NCI-H526 (cell line): ENCODE measurements around the gene PRAMEF13.
"Not testable (repeated sequence)": the region's sequence is repeated elsewhere in the genome, so short reads cannot be mapped to it uniquely, and the experiment has no call there.

Experiments used
- DNase-seq, 2 experiments: peaks; one replicate each; lab custom pipeline; 2025; lab: John Stamatoyannopoulos, UW

PRAMEF13 gene

GRCh38 chr1:13201309-13201708 is at the start of gene PRAMEF13:
TSS of gene PRAMEF13 (minus strand) at chr1:13201409. CDS start at chr1:13199589, 1,820 bp downstream.
- DNase-seq, result not testable (repeated sequence)

GRCh38 chr1:13247122-13247521 is 45.9 kb upstream of the PRAMEF13 start:
- DNase-seq, result not testable (repeated sequence)

- not testable (repeated sequence) for DNase-seq
Observed at GRCh38 chr1:13246554-13246871, 45.3 kb upstream of the PRAMEF13 start.

GRCh38 chr1:13245841-13246553 is 44.8 kb upstream of the PRAMEF13 start:
- DNase-seq, result not testable (repeated sequence)

- not testable (repeated sequence) for DNase-seq
Observed at GRCh38 chr1:13243536-13244263, 42.5 kb upstream of the PRAMEF13 start.

GRCh38 chr1:13239633-13240032 is 38.4 kb upstream of the PRAMEF13 start:
- not testable (repeated sequence) for DNase-seq

- not testable (repeated sequence) for DNase-seq
Observed at GRCh38 chr1:13237572-13237971, 36.4 kb upstream of the PRAMEF13 start.

- DNase-seq, result not testable (repeated sequence)
Observed at GRCh38 chr1:13234057-13234456, 32.8 kb upstream of the PRAMEF13 start.

GRCh38 chr1:13232056-13232455 is 30.8 kb upstream of the PRAMEF13 start:
- DNase-seq, result not testable (repeated sequence)

- DNase-seq, result not testable (repeated sequence)
Observed at GRCh38 chr1:13231061-13231750, 30.0 kb upstream of the PRAMEF13 start.

GRCh38 chr1:13230601-13231000 is 29.4 kb upstream of the PRAMEF13 start:
- DNase-seq, result not testable (repeated sequence)

- not testable (repeated sequence) for DNase-seq
Observed at GRCh38 chr1:13230096-13230495, 28.9 kb upstream of the PRAMEF13 start.

GRCh38 chr1:13228343-13228781 is 27.2 kb upstream of the PRAMEF13 start:
- DNase-seq, result peak in 1 of 2 experiments; percentile 7

- DNase-seq, result not testable (repeated sequence)
Observed at GRCh38 chr1:13227271-13228055, 26.3 kb upstream of the PRAMEF13 start.

- DNase-seq, result not testable (repeated sequence)
Observed at GRCh38 chr1:13225675-13226204, 24.5 kb upstream of the PRAMEF13 start, which contains the start of gene PRAMEF18. TSS of gene PRAMEF18 (minus strand) at chr1:13226154. CDS start at chr1:13226106, 48 bp downstream.

- DNase-seq, result no peak
Observed at GRCh38 chr1:13224480-13225060, 23.4 kb upstream of the PRAMEF13 start.

GRCh38 chr1:13222788-13223187 is 21.6 kb upstream of the PRAMEF13 start:
- DNase-seq, result not testable (repeated sequence)

- DNase-seq, result not testable (repeated sequence)
Observed at GRCh38 chr1:13219203-13219602, 18.0 kb upstream of the PRAMEF13 start.

GRCh38 chr1:13216619-13217018 is 15.4 kb upstream of the PRAMEF13 start:
- DNase-seq, result not testable (repeated sequence)

- DNase-seq, result not testable (repeated sequence)
Observed at GRCh38 chr1:13208712-13209111, 7.5 kb upstream of the PRAMEF13 start.

GRCh38 chr1:13171548-13171947 is 29.7 kb downstream of the PRAMEF13 start, which contains the start of gene PRAMEF9:
TSS of gene PRAMEF9 (plus strand) at chr1:13171848. CDS start at chr1:13175281, 3,433 bp downstream.
- not testable (repeated sequence) for DNase-seq
